GM12892 (cell line): ENCODE data around the gene SDK1.

ENCODE experiments used
- POLR2A ChIP-seq: IDR thresholded peaks from 2 replicates; pipeline ENCODE4 v1.6.1; 2011; ENCODE audit warnings: low read depth, low read length, control low read depth
- POLR2AphosphoS5 ChIP-seq: IDR thresholded peaks from 2 replicates; pipeline ENCODE4 v1.6.1; 2011; ENCODE audit warnings: low read depth, low read length, control low read depth

GRCh38 chr7:4235596-4235995 lies 934.5 kb downstream of the SDK1 start:
- TF ChIP-seq POLR2A (no peak), POLR2AphosphoS5 (no peak)
